ENCODE results near the gene ARF1.
A peak's percentile ranks its signal among the peaks of the same experiment; 100 is the strongest.
"Not testable (repeated sequence)": the region's sequence is repeated elsewhere in the genome, so short reads cannot be mapped to it uniquely, and the experiment has no call there.

ARF1 gene

GRCh38 chr1:228108742-228109072 lies 26.2 kb downstream of the ARF1 start:
- no peak for TF ChIP-seq CTCF (IDR thresholded peaks at IDR 0.05; ENCODE audit: low read depth, low read length, missing control alignments)
- no peak for DNase-seq (ENCODE audit: extremely low read depth, low read depth)
- peak overlapping the region; percentile 99 for H3K4me3 ChIP-seq (replicated peaks; ENCODE audit: low read depth, low read length)

GRCh38 chr1:228109073-228109961 lies 26.8 kb downstream of the ARF1 start, which contains the start of gene MRPL55:
Gene MRPL55 (minus strand): TSS chr1:228109299. CDS start chr1:228108260, 1,039 bp downstream.
- DNase-seq (ENCODE audit: extremely low read depth, low read depth) = peak; percentile 71
- TF ChIP-seq CTCF (IDR thresholded peaks at IDR 0.05; ENCODE audit: low read depth, low read length, missing control alignments) = no peak
- H3K4me3 ChIP-seq (replicated peaks; ENCODE audit: low read depth, low read length) = peak within 1 kb of the TSS; percentile 99

GRCh38 chr1:228109962-228110488 lies 27.5 kb downstream of the ARF1 start:
- DNase-seq (ENCODE audit: extremely low read depth, low read depth) = no peak
- H3K4me3 ChIP-seq (replicated peaks; ENCODE audit: low read depth, low read length) = peak overlapping the region; percentile 99
- no peak for TF ChIP-seq CTCF (IDR thresholded peaks at IDR 0.05; ENCODE audit: low read depth, low read length, missing control alignments)

GRCh38 chr1:228110556-228110955 lies 28.0 kb downstream of the ARF1 start:
- no peak for TF ChIP-seq CTCF (IDR thresholded peaks at IDR 0.05; ENCODE audit: low read depth, low read length, missing control alignments)
- no peak overlapping the region for H3K4me3 ChIP-seq (replicated peaks; ENCODE audit: low read depth, low read length)
- DNase-seq (ENCODE audit: extremely low read depth, low read depth) = no peak

- DNase-seq (ENCODE audit: extremely low read depth, low read depth); H3K4me3 ChIP-seq (replicated peaks; ENCODE audit: low read depth, low read length): not testable (repeated sequence)
Observed at GRCh38 chr1:228111315-228111714, 28.8 kb downstream of the ARF1 start.

- no peak overlapping the region for H3K4me3 ChIP-seq (replicated peaks; ENCODE audit: low read depth, low read length)
- no peak for TF ChIP-seq CTCF (IDR thresholded peaks at IDR 0.05; ENCODE audit: low read depth, low read length, missing control alignments)
- DNase-seq (ENCODE audit: extremely low read depth, low read depth) = no peak
Observed at GRCh38 chr1:228112167-228112566, 29.7 kb downstream of the ARF1 start.

GRCh38 chr1:228112617-228113016 lies 30.1 kb downstream of the ARF1 start:
- H3K4me3 ChIP-seq (replicated peaks; ENCODE audit: low read depth, low read length) = no peak overlapping the region
- DNase-seq (ENCODE audit: extremely low read depth, low read depth) = no peak
- no peak for TF ChIP-seq CTCF (IDR thresholded peaks at IDR 0.05; ENCODE audit: low read depth, low read length, missing control alignments)
